GM18951 (cell line): Measurements from ENCODE around the gene GLYR1.

Experiments used
- POLR2A ChIP-seq: IDR thresholded peaks from 4 replicates; pipeline ENCODE4 v1.6.1; 2011; ENCODE audit warnings: mild to moderate bottlenecking; ENCODE audit not compliant: insufficient read length, insufficient read depth; ENCODE audit errors: extremely low read depth
- in situ Hi-C: fragments of 300-500 bp; cut with MboI; formaldehyde crosslinking; loops from one replicate; pipeline ENCODE4 v1.12.0; 2022; ENCODE audit warnings: low sequenced_read_pairs, mixed read lengths, inconsistent platforms; ENCODE audit not compliant: unreplicated experiment

Gene GLYR1

GRCh38 chr16:4870138-4870671 is 23.1 kb upstream of the GLYR1 start:
- no peak for TF ChIP-seq POLR2A
- in situ Hi-C loops = no loop called here

DNA sequence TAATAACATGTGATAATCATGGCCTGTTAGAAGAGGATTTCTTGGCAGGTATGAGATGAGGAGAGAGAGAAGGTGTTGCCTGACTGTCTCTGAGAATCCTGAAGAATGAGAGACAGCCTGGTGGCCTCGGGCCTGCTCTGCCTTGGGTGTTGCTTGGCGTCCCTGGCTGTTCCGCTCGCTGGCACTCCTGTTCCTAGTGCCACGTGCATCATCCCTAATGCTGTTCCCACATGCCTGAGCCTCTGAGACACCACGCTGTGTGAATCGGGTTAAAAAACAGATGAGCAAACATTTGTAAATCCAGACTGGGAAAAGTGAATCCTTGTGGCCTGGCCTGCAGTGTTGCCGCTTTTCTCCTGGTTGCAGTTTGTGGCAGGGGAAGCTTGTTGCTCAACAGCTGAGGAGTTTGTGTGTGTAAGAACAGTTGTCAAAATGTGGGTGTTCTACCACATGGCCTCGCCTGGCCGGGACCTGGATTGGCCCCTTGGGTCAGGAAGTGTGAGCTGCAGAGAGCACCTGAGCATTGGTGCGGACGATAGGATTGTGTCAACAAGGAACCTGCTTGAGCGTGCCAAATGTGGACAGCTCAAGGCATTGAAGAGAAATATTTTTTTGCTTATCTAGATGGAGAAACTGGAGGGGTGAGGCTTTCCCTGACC is 22.2 kb upstream of the GLYR1 start:
- in situ Hi-C loops = no loop called here
- TF ChIP-seq POLR2A = no peak

DNA sequence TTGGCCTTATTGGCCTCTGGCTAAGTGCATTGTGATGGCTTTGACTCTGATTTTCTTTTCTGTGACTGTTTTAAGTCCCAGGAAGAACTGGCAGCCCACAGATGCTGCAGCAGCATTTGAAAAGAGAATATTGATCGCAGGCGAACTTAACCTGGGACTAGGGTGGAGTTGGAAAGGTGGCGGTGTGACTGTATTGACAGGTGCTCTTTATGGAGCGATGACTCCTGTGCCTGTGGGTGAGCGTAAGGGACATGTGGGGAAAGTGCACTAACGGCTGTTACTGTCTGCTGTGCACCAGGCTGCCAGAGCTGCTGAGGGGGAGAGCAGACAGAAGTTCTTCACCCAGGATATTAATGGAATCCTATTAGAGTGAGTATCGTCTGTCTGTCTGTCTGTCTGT is 21.4 kb upstream of the GLYR1 start:
- in situ Hi-C loops = no loop called here
- TF ChIP-seq POLR2A = no peak

GRCh38 chr16:4868026-4868425 is 20.9 kb upstream of the GLYR1 start:
- TF ChIP-seq POLR2A = no peak
- in situ Hi-C loops = no loop called here

GRCh38 chr16:4866586-4866985 is 19.5 kb upstream of the GLYR1 start:
- in situ Hi-C loops = no loop called here
- TF ChIP-seq POLR2A = no peak

- in situ Hi-C loops = no loop called here
- TF ChIP-seq POLR2A = no peak
Observed at GRCh38 chr16:4865231-4865860, 18.3 kb upstream of the GLYR1 start.

DNA sequence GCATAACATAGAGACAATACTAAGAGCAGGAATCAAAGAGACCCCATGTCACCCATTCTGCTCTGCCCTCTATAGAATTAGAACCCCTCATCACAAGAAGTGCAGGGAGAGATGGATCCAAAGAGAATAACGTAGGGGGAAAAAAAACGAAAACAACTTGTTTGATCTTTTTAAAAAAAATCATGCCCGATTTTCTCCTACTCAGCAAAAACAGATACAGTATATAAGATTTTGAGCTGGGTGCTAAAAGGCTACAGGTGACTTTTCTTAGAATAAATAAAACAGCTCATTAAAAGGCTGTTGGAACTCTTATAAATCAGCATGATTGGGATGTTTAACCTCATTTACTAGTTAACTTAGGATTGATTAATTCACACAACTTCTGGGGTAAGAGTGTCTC is 17.6 kb upstream of the GLYR1 start:
- in situ Hi-C loops = no loop called here
- TF ChIP-seq POLR2A = no peak

DNA sequence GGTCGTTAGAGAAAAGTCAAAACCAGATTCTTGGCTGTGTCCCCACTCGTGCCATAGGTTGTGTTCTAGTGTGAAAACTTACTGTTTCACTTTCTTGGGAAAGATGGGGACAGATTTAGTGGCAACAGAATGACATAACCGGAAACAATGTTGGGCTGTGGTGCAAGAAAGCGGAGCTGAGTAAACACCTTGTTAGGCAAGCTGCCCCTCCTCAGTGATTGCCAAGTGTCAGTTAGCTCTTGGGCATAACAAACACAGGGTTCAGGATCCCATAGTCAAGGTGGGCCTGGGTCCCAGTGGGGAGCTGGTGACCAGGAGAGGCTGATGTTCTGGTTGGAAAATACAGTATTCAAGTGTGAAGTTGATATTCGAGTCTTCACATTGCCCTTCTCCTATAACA is 15.6 kb upstream of the GLYR1 start:
- TF ChIP-seq POLR2A = no peak
- in situ Hi-C loops = no loop called here

- no peak for TF ChIP-seq POLR2A
- in situ Hi-C loops = no loop called here
Observed at GRCh38 chr16:4860727-4861342, 13.7 kb upstream of the GLYR1 start.

DNA sequence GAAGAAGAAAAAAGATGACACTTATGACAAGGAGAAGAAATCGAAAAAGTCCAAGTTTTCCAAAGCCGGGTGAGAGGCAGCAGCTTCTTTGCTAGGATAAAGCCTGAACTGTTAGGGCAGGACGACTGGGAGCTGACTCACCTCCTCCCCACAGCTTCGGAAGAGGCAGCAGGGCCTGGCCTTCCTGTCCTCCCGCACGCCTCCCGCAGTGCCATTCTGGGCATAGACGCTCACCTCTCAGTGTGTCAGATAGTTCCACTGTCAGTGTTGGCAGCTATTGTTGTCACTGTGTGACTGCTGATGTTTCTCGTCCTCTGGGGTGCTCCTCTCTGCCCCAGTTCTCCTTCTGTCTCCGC is 12.8 kb upstream of the GLYR1 start:
- in situ Hi-C loops = no loop called here
- no peak for TF ChIP-seq POLR2A

DNA sequence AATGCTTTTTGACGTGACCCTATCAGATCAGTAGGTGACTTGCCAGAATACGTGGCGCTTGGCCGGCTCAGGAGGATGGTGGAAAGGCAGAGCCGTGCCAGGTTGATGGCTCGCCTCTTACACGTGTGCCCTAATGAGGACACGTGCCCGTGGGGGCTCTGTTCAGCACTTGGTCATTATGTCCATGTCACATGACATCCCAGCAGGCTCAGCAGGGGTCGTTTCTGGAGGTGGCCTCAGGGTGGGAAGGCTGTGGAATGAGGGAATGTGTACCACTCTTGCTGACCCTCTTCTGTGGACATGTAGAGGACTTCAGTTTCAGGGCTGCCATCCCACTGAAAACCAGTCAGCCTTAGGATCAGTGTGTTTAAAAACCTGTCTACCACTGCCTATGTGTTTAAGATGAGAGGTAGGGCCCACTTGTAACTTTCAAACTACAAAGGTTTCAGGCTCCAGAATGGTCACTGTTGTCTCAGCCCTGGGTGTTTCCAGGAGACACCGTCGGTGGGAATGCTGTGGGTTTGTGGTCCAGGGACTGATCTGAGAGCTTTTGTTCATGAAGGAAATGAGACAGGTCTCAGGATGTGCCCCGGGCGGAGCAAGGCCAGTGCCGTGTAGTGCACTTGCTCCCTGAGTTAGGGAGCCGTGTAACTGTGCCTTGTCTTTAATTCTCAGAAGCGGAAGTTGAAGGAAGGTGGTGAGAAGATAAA is 12.3 kb upstream of the GLYR1 start:
- TF ChIP-seq POLR2A = no peak
- in situ Hi-C loops = no loop called here

- TF ChIP-seq POLR2A = no peak
- in situ Hi-C loops = no loop called here
Observed at GRCh38 chr16:4855804-4856203, 8.7 kb upstream of the GLYR1 start.

DNA sequence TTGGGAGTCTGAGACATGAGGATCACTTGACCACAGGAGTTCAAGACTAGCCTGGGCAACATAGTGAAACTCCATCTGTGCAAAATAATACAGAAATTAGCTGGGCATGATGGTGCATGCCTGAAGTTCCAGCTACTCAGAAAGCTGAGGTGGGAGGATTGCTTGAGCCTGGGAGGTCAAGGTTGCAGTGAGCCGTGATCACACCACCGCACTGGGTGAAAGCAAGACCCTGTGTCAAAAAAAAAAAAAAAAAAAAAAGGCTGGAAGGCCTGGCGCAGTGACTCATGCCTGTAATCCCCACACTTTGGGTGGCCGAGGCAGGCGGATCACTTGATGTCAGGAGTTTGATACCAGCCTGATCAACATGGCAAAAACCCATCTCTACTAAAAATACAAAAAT is 8.3 kb upstream of the GLYR1 start:
- TF ChIP-seq POLR2A = no peak
- in situ Hi-C loops = no loop called here
